Islet of Langerhans (tissue), 1 donor: ENCODE results near the gene ST6GALNAC1.

Source experiments
- FAIRE-seq: peaks from one replicate; lab custom pipeline; 2011; peaks lifted over from hg19 to GRCh38; lab: Jason Lieb, UNC

ST6GALNAC1 gene, protein sequence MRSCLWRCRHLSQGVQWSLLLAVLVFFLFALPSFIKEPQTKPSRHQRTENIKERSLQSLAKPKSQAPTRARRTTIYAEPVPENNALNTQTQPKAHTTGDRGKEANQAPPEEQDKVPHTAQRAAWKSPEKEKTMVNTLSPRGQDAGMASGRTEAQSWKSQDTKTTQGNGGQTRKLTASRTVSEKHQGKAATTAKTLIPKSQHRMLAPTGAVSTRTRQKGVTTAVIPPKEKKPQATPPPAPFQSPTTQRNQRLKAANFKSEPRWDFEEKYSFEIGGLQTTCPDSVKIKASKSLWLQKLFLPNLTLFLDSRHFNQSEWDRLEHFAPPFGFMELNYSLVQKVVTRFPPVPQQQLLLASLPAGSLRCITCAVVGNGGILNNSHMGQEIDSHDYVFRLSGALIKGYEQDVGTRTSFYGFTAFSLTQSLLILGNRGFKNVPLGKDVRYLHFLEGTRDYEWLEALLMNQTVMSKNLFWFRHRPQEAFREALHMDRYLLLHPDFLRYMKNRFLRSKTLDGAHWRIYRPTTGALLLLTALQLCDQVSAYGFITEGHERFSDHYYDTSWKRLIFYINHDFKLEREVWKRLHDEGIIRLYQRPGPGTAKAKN

GRCh38 chr17:76643553-76644148, at the start of gene ST6GALNAC1:
TSS of gene ST6GALNAC1 (minus strand) at chr17:76643757. CDS start at chr17:76643638, 119 bp downstream.
- FAIRE-seq = no peak

GRCh38 chr17:76691379-76692191, 48.0 kb upstream of the ST6GALNAC1 start:
- no peak for FAIRE-seq

GRCh38 chr17:76690596-76691280, 47.2 kb upstream of the ST6GALNAC1 start:
- no peak for FAIRE-seq

DNA sequence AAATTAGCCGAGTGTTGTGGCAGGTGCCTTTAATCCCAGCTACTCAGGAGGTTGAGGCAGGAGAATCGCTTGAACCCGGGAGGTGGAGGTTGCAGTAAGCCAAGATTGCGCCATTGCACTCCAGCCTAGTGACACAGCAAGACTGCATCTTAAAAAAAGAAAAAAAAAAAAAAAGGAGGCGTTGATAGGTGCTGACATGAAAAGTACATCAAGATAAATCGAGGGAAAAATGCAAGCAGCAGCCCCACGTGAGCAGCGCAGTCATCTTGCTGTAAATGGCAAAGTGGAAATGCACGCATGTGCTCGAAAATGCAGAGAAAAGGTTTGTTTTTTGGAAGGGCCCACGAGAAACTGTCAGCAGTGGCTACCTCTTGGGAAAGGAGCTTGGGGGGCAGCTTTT, 46.3 kb upstream of the ST6GALNAC1 start:
- no peak for FAIRE-seq

DNA sequence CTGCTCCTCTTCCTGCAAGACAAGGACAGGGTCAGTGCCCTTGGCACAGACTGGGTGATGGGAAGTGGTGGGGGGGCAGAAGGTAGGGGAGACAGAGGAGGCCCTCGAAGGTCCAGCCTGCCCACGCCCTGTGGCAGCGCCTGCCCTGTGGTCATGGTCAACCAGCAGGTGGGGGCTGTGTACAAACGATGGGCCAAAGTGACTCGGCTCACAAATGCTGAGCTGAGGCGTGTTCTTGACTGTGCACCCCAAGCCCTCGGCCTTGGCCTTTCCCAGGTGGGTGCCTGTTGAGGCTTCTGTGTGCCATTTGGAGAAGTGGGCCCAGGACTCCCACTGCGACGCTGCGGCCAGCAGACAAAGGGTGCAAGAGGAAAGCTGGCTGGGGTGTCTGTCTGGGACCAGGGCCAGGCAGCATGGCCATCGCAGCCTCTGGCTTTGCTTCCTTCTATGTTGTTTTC, 44.6 kb upstream of the ST6GALNAC1 start:
- no peak for FAIRE-seq

DNA sequence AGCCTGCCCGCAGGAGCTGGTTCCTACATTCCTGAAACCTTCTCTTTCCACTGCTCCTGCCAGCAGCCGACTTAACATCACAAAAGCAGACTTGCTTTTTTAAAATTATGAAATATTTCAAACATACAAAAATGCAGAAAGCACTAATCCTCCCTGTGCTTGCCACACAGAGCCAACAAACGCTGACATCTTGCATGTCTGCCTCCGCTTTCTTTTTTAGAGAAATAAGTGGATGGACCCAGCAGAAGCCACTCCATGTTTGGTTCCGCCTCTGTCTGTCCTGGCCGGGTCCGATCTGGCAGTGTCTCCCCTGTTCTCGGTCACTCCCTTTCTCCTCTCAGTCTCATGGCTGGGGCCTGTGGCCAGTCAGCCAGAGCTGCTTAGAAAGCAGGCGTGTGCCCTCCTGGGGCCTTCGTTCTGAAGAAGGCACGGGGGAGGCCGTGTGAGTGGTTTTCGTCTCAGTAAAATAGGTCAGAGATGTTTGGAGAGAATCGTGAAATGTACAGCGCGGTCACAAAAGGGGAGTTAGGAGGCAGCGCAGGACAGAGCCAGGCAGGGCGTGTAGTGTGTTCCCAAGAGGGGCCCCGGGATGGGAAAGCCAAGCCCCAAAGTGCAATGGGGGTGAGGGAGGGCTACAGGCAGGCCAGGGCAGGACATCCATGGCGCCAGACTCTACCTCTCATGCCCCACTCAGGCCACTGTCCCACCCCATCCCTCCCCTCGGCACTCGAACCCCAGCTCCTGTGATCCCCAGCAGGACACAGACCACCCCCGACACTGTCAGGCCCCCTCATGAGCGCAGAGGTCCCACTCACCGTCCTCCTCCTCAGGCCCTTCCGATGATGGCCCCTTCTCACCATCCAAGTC, 44.0 kb upstream of the ST6GALNAC1 start:
- FAIRE-seq = no peak

GRCh38 chr17:76686538-76687297, 43.2 kb upstream of the ST6GALNAC1 start:
- no peak for FAIRE-seq

GRCh38 chr17:76685846-76686245, 42.3 kb upstream of the ST6GALNAC1 start:
- no peak for FAIRE-seq

- no peak for FAIRE-seq
Measured at GRCh38 chr17:76685366-76685765, 41.8 kb upstream of the ST6GALNAC1 start.

- no peak for FAIRE-seq
Measured at GRCh38 chr17:76684756-76685155, 41.2 kb upstream of the ST6GALNAC1 start.

GRCh38 chr17:76683921-76684745, 40.6 kb upstream of the ST6GALNAC1 start:
- no peak for FAIRE-seq

- FAIRE-seq = no peak
Measured at GRCh38 chr17:76683011-76683755, 39.6 kb upstream of the ST6GALNAC1 start.

GRCh38 chr17:76682296-76682695, 38.7 kb upstream of the ST6GALNAC1 start:
- no peak for FAIRE-seq

- no peak for FAIRE-seq
Measured at GRCh38 chr17:76681222-76682137, 37.9 kb upstream of the ST6GALNAC1 start.

DNA sequence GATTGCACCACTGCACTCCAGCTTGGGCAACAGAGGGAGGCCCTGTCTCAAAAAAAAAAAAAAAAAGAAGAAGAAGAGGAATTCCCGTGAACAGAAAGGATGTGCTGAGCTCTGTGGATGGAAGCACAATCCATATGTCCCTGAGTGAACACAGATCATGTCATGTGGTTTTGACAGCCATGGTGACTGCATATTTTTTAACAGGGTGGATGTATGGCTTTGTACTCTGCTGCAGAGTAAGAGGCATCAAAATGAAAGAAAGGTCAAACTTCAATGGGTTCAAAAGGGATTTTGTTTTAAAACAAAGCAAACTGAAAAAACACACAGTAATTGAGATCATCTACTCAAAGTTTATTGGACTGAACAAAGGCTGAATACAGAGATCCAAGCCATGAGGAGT, 35.7 kb upstream of the ST6GALNAC1 start:
- FAIRE-seq = no peak

GRCh38 chr17:76678330-76678729, 34.8 kb upstream of the ST6GALNAC1 start:
- no peak for FAIRE-seq

- no peak for FAIRE-seq
Measured at GRCh38 chr17:76677406-76677805, 33.8 kb upstream of the ST6GALNAC1 start.
